Endothelial cell of umbilical vein (primary cell): ENCODE data around the gene PHACTR1.

Experiments
- CTCF ChIP-seq, 2 donors: IDR thresholded peaks; 1 replicate in 1 of 2; 2 replicates in 1 of 2; pipeline ENCODE4 v1.5.1; 2011; ENCODE audit warnings: low read length in 2 of 2, mild to moderate bottlenecking in 2 of 2, moderate library complexity in 2 of 2, control low read depth in 1 of 2, inconsistent platforms in 1 of 2, low read depth in 1 of 2; ENCODE audit not compliant: insufficient read depth in 1 of 2; ENCODE audit errors: extremely low read depth in 1 of 2
- EZH2 ChIP-seq: IDR thresholded peaks from 2 replicates; pipeline ENCODE4 v1.6.1; 2012; ENCODE audit warnings: borderline replicate concordance, low read depth, mild to moderate bottlenecking, moderate library complexity, low read length, inconsistent platforms; ENCODE audit not compliant: severe bottlenecking
- MAX ChIP-seq: IDR thresholded peaks from 2 replicates; pipeline ENCODE4 v1.6.1; 2011; ENCODE audit not compliant: insufficient read depth, insufficient read length
- POLR2A ChIP-seq: IDR thresholded peaks from 2 replicates; pipeline ENCODE4 v1.6.1; 2012; ENCODE audit warnings: low read depth, mild to moderate bottlenecking, control low read depth, low read length
- POLR2AphosphoS5 ChIP-seq: IDR thresholded peaks from 2 replicates; pipeline ENCODE4 v1.6.1; 2012; ENCODE audit warnings: low read depth, mild to moderate bottlenecking, control low read depth, low read length, moderate library complexity; ENCODE audit not compliant: insufficient read depth

GRCh38 chr6:13012296-13012695 is 295.7 kb downstream of the PHACTR1 start:
- TF ChIP-seq CTCF (IDR thresholded peaks at IDR 0.05; ENCODE audit: extremely low read depth in 1 of 2, insufficient read depth in 1 of 2, low read depth in 1 of 2, low read length in 2 of 2) = no peak
- TF ChIP-seq POLR2A = no peak
- TF ChIP-seq EZH2 = no peak
- no peak for TF ChIP-seq MAX
- no peak for TF ChIP-seq POLR2AphosphoS5
